NCI-H69 (cell line): Measurements from ENCODE around the gene POPDC3.
"Not testable (repeated sequence)": the region's sequence is repeated elsewhere in the genome, so short reads cannot be mapped to it uniquely, and the experiment has no call there.

Experiments
- DNase-seq: peaks from one replicate; lab custom pipeline; 2025; lab: John Stamatoyannopoulos, UW

The POPDC3 gene

DNA sequence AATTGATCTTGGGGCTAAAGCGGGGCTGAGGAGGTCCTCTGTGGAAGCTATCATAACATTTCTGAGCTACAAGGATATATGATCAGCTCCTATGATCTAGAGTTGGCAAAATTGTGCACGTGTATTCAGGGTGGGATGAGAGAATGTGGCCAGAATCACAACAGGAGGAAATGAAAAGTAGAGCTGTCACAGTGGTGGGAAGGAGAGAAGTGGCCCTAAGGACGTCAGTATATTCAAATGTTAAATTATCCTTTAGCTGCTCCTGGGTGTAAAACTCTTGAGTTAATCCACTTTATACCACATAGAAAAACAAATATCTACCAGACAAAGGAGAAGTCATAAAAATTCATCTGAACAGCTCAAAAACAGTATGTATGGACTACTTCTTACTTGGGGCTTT is 14.8 kb upstream of the POPDC3 start:
- no peak for DNase-seq

DNA sequence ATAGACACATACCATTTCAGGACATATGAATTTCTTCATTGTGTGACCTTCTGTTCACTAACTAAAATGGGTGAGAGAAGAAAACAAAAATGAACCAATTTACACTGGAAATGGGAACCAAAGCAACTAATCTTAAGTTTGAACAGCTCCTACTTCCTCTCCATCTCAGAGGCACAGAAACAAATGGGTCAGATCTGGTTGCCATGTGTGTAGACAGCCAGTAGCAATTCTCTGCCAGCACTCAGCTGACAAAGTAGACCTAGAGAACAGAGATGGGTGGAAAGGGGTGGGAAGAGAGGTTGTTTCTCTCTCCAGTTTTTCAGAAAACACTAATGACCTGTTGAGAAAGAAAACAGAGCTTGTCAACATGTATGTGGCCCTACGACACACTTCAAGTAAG is 14.3 kb upstream of the POPDC3 start:
- no peak for DNase-seq

DNA sequence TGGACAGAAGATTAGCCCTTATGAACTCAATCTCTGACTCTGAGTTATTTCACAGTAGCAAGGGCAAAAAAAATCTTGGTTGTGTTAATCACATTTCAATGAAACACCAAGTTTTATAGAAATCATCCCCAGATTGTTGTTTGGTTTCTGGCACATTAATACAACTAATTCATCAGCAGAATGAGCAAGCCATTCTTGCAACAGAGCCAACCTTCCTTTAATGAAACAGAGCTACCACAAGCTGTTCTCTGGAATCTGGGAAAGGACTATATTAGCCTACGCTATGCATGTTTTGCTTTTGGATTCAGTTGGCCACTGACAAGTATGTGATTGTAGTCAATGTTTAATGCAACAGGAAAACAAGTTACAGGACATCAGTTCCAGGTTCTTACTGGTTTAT is 13.8 kb upstream of the POPDC3 start:
- no peak for DNase-seq

DNA sequence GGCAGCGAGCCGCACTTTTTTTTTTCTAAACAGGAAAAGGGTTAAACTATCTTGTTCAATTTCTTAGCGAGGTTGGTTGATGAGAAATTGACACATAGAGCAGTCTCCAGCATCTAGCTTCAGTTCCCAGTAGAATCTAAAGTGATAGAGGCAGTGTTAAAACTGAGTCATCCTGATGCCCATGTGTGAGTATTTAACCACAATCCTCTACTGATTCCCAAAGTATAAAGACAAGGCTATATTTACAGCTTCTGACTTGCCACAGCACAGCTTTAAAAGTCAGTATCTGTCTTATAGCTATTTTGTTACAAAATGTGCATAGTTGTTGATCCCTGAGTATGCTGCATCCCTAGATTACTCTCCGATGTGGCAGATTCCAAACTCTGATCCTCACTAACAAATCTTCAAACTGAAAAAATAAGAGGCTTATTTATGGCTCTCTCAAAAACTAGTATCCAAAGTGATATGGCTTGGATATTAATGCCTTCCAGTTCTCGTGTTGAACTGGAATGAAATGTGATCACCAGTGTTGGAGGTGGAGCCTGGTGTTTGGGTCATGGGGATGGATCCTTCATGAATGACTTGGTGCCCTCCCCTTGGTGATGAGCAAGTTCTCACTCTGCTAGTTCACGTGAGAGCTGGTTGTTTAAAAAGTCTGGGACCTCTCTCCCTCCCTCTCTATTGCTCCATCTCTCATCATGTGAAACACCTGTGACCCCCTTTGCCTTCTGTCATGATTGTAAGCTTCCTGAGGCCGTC is 13.1 kb upstream of the POPDC3 start:
- DNase-seq = no peak

DNA sequence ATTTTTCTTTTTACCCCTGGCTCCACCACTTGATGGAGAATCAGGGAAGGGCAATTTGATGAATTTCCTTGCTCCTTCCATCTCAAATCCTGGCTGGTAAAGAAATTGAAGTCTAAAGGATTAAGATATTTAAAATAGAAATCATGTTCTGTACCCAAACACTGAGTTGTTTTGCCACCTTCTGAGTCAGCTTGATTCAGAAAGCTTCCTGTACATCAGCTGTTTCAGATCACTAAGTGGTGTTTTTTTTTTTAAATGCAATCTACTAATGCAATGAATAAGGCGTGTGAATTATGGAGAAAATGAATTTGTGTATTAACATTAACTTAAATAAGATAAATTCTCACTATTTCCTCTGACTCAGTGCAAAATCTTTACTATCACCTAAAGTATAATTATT is 11.5 kb upstream of the POPDC3 start:
- no peak for DNase-seq

DNA sequence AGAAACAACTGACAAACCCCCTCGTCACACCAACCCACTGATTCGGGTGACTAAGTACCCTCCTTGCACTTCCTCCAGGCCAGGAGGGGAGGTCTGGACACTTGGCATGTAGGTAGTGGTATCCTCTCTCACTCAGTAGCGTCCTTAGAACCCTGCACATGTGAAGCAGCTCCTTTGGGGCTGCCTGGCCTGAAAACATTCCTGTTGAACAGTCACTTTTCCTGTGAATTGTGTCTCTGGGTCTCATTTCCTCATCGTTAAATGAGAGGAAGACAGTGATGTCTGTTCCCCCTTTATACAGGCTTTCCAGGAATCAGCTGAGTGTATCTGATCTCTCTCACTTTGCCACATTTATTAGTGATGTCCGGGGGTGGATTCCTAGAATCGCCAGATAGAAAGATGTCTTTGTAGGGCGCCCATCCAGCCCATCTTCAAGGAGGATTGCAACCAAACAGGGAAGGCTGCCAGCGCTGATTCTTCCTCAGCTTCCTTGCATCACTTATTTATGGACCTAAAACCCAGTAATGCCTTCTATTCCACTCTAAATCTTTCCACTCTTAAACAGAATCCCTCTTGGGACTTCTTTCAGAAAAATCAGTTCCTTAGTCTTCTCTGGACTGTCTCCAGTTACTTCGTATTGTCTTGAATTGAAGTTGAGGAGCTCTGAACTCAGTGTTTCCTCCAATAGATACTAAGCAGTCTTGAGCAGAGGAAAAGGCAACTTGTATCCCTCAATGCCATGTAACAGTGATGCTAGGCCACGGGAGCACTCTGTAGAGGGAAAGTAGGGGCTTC is 9.4 kb upstream of the POPDC3 start:
- DNase-seq = no peak

DNA sequence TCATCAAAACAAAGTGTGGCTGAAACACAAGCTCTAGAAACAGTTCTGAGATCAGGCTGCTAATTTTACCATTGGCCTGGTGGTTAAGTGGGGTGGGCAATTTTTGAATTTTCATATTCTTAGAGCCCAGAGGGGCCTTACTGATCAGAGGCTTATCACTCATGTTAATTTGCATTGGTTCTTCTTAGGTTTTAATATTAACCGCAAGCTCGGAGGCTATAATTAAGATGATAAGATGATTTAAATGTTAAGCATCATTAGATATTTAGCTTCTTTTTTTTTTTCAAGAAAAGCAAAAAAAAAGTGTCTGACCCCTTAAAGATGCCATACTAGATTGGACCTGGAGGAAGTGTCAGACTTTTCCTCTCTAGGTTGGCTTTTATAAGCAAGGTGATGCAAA is 8.4 kb upstream of the POPDC3 start:
- DNase-seq = no peak

DNA sequence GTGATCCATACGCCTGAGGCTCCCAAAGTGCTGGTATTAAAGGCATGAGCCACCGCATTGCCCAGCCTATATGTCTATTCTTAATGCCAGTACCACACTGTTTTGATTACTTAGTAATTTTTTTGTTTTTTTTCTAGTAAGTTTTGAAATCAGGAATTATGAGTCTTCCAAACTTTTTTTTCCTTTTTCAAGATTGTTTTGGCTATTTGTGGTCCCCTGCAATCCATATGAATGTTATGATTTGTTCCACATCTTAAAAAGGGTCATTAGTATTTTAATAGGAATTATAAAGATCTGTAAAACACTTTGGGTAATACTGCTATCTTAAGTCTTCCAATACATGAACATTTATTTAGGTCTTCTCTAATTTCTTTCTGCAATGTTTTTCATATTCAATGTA is 6.8 kb upstream of the POPDC3 start:
- no peak for DNase-seq

DNA sequence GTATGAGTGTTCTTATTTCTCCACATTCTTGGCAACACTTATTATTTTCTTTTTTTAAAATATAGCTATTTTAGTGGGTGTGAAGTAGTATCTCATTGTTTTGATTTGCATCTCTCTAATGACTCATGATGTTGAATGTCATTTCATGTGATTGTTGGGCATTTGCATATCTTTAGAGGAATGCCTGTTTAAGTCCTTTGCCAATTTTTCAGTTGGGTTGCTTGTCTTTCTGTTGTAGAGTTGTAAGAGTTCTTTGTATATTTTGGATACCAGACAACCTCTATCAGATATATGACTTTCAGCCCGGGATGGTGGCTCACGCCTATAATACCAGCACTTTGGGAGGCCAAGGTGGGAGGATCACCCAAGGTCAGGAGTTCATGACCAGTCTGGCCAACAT is 5.1 kb upstream of the POPDC3 start:
- no peak for DNase-seq

DNA sequence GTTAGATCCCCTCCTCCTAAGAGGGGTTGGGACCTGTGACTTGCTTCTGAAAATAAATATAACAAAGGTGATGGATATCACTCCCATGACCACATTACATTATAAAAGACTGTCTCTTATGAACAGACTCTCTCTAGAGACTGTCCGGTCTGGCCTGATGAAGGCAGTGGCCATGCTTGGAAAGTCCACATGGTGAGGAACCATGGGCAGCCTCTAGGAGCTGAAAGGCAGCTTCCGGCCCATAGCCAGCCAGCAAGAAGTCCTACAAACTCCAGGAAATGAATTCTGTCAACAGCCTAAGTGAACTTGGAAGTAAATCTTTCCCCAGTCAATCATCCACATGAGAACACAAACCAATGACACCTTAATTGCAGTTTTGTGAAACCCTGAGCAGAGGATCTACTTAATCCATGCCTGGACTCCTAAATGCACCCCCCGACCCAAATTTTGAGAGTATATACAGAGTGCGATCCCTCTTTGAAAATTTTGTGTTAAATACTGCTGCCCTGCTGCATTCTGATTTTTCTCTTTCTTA is 2.2 kb upstream of the POPDC3 start:
- peak; percentile 38 for DNase-seq

DNA sequence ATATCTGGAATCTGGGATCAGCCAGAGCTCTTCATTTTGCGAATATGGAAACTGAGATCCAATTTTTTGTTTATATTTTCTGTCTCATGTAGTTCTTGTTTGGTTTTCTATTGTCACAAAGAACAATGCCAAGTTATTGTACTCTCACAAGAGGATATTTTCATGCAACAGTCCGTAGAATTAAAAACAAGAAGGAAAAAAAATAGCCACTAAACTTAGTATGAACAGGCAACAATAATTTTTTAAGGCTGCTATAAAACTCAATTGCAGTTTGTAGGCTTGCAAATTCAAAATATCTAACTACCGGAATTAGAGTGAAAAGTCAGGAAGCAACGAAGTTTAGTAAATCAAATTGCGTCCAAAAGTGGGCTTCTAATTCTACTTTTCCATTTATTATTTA is 1.2 kb downstream of the POPDC3 start:
- DNase-seq = no peak

DNA sequence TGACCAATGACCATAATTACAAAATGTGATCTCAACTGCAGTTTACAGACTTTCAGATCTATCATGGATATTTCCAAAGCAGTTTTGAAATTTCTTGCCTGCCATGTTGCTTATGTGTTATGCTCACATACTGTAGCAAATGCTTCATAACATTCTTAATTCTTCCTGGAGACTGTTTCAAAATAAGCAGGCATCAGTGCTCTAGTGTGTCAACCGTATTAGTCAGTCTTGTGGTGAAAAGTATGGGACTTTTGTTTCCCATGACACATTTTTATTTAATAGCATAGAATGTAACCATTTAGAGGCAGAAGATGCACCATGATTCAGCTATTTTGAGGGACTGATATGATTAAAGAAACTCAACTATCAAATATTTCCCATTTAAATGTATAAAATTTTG is 1.7 kb downstream of the POPDC3 start:
- DNase-seq = peak; percentile 43

DNA sequence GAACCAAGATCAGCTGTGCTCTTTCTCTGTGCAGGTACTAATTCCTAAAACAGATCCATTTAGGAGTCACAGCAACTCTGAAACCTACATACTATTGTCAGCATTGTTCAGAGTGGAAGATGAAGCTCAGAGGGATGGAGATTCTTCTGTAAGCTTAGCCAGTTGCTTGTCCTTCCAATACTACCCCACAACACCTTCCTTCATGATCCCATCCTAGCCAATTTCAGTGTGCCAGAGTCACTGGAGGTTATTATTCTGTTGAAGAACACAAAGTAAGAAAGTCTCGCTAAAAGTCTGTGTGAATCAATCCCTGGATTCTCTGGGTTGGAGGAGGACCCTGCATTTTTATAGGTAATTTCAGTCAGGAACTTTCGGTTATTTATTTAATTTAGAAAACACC is 2.3 kb downstream of the POPDC3 start:
- peak; percentile 50 for DNase-seq

DNA sequence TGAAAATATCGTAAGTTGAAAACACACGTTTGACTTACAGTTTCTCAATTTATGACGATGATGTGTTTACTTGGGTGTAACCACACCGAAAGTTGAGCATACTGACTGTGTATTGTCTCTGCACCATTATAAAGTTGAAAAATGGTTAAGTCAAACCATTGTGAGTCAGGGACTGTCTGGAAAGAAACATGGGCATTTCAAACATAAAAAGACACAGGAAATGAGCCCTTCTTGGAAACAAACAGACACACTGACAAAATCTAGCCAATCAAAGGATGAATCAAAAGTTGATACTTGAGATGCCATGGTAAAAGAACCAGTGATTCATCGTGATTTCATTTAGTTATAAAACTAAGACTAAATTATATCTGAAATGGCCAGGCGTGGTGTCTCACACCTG is 5.3 kb downstream of the POPDC3 start:
- DNase-seq = no peak

DNA sequence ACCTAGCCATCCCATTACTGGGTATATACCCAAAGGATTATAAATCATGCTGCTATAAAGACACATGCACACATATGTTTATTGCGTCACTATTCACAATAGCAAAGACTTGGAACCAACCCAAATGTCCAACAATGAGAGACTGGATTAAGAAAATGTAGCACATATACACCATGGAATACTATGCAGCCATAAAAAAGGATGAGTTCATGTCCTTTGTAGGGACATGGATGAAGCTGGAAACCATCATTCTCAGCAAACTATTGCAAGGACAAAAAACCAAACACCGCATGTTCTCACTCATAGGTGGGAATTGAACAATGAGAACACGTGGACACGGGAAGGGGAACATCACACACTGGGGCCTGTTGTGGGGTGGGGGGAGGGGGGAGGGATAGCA is 7.3 kb downstream of the POPDC3 start:
- not testable (repeated sequence) for DNase-seq

DNA sequence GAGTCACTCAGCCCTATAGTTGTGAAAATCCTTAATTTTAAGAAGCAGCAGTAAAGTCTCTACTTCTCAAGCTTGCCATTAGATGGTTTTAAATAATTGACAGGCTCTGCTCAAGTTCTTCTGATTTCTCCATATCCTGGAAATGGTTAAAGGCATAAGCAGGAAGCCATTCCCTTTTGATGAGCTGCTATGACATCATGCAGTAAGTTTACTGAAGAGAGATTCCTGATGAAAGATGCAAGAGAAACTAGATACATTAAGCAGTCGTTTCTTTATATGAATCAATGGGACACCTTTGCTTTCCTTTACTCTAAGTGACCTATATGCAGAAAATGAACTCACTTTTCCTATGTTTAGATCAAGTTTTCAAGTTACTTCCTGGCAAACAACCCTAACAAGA is 9.8 kb downstream of the POPDC3 start:
- peak; percentile 47 for DNase-seq

DNA sequence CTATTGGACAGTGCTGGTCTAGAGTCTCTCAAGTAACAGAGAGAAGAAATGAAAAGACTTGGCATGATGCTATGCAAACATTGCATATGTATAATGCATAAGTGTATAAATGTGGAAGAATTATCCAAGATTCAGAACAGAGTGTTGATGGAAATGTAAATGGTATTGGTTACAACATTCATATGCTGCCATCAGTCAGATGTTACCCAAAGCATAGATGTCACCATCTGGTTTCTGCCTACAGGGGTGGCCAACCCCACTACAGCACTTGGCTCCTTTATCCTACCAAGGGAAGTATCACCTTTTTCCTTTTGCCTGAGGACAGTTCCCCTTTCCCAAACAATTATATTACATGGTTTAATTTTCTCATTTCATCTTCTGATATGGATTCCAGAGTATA is 11.9 kb downstream of the POPDC3 start:
- DNase-seq = peak; percentile 18

DNA sequence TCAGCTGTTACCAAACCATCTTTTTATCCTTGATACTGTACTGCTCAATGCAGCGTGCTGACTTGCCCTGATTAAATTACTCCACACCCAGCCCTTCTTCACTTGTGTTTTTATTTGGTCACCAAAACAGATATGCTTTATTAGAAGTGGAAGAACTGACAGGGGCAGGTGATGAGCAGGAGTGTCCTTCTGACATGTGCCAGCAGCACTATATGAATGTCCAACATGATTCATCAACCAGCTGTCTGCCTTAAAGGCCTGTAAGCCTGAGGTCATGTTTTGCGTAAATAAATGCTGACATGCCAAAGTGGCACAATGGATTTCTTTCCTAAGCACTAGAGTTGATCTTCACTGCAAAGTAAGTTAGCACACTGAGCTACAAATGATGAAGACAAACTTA is 15.4 kb downstream of the POPDC3 start:
- DNase-seq = peak; percentile 80

DNA sequence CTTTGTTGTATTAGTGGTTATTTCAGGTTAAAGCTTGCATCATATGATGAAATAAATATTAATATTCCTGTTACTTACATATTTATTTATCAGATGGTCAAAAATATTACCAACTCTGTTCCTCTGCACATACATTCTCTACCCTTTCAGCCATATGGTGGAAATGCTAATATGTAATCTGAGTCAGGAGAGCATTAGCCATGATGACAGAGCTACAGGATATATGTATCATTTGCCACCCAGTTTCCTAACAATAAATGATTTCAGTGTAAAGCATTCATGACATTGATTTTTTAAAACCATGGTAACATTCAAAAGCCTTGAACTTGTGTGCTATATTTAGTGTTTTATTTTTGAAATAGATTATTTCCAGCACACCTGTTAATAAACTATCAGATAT is 16.6 kb downstream of the POPDC3 start:
- DNase-seq = peak; percentile 60

DNA sequence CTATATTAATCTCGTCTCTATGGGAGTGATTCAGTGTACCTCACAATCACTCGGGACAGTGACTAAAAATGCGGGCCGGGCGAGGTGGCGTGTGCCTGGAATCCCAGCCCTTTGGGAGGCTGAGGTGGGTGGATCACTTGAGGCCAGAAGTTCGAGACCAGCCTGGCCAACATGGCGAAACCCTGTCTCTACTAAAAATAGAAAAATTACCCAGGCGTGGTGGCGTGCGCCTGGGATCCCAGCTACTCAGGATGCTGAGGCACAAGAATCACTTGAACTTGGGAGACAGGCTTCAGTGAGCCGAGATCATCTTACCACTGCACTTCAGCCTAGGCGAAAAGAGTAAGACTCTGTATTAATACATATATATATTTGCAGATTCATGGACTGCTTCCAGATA is 17.4 kb downstream of the POPDC3 start:
- DNase-seq = no peak

DNA sequence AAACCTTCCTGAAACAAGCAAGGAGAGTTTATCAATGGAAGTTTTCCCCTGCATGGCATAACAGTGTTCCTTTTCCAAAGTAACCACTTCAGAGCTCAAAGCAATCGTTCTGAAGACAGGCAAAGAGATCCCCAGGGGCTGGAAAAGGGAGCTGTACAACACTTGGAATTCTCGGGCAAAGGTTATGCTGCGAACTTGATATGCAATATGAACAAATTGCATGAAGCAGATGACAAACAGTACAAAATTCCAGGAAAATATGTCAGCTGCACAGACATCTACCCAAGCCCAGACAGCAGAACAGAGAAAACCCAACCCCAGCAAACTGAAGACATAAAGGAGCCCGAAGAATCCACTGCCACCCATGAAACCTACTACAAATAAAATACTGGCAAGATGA is 18.4 kb downstream of the POPDC3 start:
- no peak for DNase-seq

DNA sequence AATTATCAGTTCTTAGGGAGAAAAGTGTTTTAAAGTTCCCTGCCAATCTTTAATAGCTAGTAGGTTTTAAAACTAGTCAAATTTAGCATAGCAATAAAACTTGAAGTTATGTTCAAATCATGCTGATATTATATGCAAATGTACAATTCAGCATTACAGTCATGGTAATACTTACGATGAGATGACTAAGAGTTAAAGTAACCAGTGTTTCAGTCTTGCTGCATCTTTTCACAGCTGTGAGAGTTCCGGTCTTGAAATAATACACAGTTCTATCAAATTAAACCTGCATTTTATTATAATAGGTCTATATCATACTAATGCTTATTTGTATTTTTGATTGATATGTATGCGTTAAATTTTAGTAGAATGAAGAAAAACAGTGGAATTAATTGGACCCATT is 26.1 kb downstream of the POPDC3 start:
- no peak for DNase-seq

DNA sequence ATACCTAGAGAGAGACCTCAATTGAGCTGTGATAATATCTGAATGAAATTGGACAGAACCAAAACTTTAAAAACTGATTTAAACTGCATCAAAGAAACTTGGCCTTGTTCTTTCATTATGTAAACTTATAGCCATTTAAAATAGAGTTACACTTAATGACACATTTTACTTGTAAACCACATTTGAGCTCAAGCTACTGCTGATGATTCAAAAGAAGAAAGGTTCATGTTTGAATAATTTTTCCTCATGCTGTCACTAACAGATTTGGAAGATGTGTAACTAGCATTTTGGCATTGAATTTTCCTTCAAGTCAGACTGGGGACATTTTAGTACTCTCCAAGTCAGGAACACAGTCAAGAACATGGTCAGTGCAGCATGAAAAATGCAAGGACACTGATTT is 26.9 kb downstream of the POPDC3 start:
- DNase-seq = no peak
